Left lobe of liver (tissue), 1 donor: ENCODE results near the gene TMEM107. TPM values are rescaled to one million over a fixed set of nuclear protein-coding genes. Genes with fewer than 3 reads are reported as not detected.

Source experiments
- total RNA-seq: library from RNA; stranded (reverse); gene quantifications from one replicate; pipeline ENCODE4 v1.2.1, GENCODE V29; 2021
- donor health status: DM: no; HTN: yes; CAD: no.

TMEM107 gene
- total RNA-seq, 1 donor from 2014 or later = 3.6 TPM

Other genes with a start within 250 kb of the TMEM107 start
- 1.3 TPM for gene KCNAB3, start 246.5 kb downstream of the TMEM107 start, total RNA-seq
- gene TRAPPC1, start 244.4 kb downstream of the TMEM107 start, total RNA-seq = 41.1 TPM
- gene CNTROB, start 244.2 kb downstream of the TMEM107 start, total RNA-seq = 8.9 TPM
- gene GUCY2D, start 173.8 kb downstream of the TMEM107 start, total RNA-seq = 0.05 TPM
- 0.35 TPM for gene ALOX15B, start 137.3 kb downstream of the TMEM107 start, total RNA-seq
- gene ALOX12B, start 88.7 kb downstream of the TMEM107 start, total RNA-seq = not detected
- gene ALOXE3, start 57.9 kb downstream of the TMEM107 start, total RNA-seq = not detected
- not detected for gene HES7, start 52.3 kb downstream of the TMEM107 start, total RNA-seq
- gene PER1, start 24.0 kb downstream of the TMEM107 start, total RNA-seq = 108 TPM
- 18.1 TPM for gene VAMP2, start 13.4 kb downstream of the TMEM107 start, total RNA-seq
- 4.5 TPM for gene BORCS6, start 13.8 kb upstream of the TMEM107 start, total RNA-seq
- 0.68 TPM for gene AURKB, start 34.2 kb upstream of the TMEM107 start, total RNA-seq
- gene CTC1, start 71.7 kb upstream of the TMEM107 start, total RNA-seq = 18.1 TPM
- 18.9 TPM for gene PFAS, start 72.9 kb upstream of the TMEM107 start, total RNA-seq
- 6.6 TPM for gene RANGRF, start 112.3 kb upstream of the TMEM107 start, total RNA-seq
- gene SLC25A35, start 119.0 kb upstream of the TMEM107 start, total RNA-seq = 2.3 TPM
- gene ARHGEF15, start 133.9 kb upstream of the TMEM107 start, total RNA-seq = 1.9 TPM
- gene ODF4, start 163.5 kb upstream of the TMEM107 start, total RNA-seq = not detected
- gene RPL26, start 206.8 kb upstream of the TMEM107 start, total RNA-seq = 397 TPM
- not detected for gene RNF222, start 221.4 kb upstream of the TMEM107 start, total RNA-seq